Vagina (tissue), 2 donors: ENCODE results near the gene PPEF1.

ENCODE experiments used
- POLR2A ChIP-seq, 2 donors: fragments of 450-650 bp; IDR thresholded peaks; one replicate each; pipeline ENCODE4 v1.6.1; 2017; ENCODE audit warnings: antibody characterized with exemption in 2 of 2, mild to moderate bottlenecking in 2 of 2, moderate library complexity in 2 of 2
- POLR2AphosphoS5 ChIP-seq, 2 donors: sonication (generic); formaldehyde crosslinking; IDR thresholded peaks; one replicate each; pipeline ENCODE4 v1.9.0; 2017; ENCODE audit warnings: antibody characterized with exemption in 2 of 2, mild to moderate bottlenecking in 2 of 2, low read depth in 1 of 2; ENCODE audit not compliant: insufficient read depth in 1 of 2
- TF ChIP-seq, protein P1 (sequence below), 3 experiments: fragments of 450-650 bp in 2 of 3; fragments of 200-600 bp in 1 of 3; sonication (generic) in 1 of 3; IDR thresholded peaks; one replicate each; pipeline ENCODE4 v1.5.1; 2017 to 2019; ENCODE audit warnings: antibody characterized with exemption in 3 of 3, mild to moderate bottlenecking in 2 of 3, moderate library complexity in 2 of 3

DNA sequence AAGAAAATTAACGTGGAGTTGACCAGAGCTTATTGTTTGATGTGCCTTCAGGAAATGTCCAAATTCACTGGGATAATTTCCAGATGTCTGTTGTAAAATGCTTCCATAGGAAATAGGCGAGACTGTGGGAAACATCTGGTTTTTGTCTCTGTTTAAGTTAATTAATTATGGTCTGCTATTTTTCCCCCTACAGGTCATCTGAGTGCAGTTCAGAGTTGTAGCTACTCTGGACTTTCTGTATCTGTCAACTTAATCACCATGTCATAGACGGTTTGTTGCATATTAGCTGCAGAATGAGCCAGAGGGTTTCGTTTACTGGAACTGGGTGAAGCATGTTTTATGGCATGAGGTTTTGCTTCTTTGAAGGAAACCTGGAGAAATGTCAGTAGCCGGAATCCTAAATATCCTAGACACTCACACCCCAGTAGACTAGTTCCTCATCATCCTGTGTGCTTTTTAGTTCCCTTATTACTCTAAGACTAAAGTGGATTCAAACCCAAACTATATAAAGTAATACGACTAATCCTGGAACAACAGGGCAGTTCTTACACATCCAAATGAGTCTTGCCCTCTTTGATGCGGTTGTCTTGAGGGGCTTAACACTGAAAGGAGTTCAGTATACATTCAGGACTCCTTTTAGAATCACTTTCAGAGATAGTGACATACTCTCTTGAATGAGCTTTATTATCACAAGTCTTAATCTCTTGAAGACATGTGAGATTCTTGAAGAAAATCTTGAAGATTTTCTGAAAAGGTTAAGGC, 62.5 kb downstream of the PPEF1 start:
- TF ChIP-seq, protein P1, sequence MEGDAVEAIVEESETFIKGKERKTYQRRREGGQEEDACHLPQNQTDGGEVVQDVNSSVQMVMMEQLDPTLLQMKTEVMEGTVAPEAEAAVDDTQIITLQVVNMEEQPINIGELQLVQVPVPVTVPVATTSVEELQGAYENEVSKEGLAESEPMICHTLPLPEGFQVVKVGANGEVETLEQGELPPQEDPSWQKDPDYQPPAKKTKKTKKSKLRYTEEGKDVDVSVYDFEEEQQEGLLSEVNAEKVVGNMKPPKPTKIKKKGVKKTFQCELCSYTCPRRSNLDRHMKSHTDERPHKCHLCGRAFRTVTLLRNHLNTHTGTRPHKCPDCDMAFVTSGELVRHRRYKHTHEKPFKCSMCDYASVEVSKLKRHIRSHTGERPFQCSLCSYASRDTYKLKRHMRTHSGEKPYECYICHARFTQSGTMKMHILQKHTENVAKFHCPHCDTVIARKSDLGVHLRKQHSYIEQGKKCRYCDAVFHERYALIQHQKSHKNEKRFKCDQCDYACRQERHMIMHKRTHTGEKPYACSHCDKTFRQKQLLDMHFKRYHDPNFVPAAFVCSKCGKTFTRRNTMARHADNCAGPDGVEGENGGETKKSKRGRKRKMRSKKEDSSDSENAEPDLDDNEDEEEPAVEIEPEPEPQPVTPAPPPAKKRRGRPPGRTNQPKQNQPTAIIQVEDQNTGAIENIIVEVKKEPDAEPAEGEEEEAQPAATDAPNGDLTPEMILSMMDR (IDR thresholded peaks at IDR 0.05) = no peak
- TF ChIP-seq POLR2A (IDR thresholded peaks at IDR 0.05) = no peak
- TF ChIP-seq POLR2AphosphoS5 (IDR thresholded peaks at IDR 0.05; ENCODE audit: insufficient read depth in 1 of 2, low read depth in 1 of 2) = no peak
